HTERT RPE-1 (cell line): ENCODE measurements around the gene ZNF331.

Source experiments
- in situ Hi-C: fragments of 300-500 bp; cut with MboI; formaldehyde crosslinking; loops from 4 replicates; pipeline ENCODE4 v1.14.3; 2020; ENCODE audit warnings: low sequenced_read_pairs

ZNF331 gene

DNA sequence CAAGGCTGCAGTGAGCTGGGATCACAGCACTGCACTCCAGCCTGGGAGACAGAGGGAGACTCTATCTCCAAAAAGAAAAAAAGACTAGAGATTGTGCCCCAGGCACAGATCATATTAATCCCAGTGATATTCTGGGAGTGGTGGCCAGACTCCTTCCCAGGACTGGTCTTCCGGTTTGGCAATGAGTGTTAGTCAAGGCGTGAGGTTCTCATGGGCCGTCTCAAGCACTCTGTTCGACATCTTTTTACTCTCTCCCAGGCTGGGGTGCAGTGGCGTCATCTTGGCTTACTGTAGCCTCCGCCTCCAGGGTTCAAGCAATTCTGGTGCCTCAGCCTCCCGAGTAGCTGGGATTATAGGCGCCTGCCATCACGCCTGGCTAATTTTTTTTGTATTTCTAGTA is 88.5 kb downstream of the ZNF331 start:
- in situ Hi-C loops: no loop called here

DNA sequence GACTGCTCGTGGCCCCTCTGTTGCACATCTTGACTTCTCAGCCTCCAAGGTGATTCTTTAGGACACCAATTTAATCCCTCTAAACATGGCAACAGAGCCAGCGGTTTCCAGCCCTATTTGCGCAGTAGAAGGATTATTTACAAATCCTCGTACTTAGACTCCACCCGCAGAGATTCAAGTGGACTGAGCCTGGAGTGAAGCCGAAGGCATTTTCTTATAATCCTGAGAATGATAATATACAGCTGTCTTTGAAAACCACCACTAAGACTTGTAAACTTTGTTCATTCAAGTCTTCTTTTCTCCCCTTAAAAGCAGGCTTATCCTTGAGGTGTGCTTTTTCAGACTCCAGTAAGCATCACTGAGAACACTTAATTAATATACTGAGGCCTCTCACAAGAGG is 89.0 kb downstream of the ZNF331 start:
- in situ Hi-C loops: no loop called here
